Choroid plexus epithelial cell (primary cell): ENCODE data around the gene CER1.

Source experiments
- DNase-seq: peaks from one replicate; pipeline ENCODE4 v3.0.0-alpha.2; 2010; ENCODE audit warnings: low read depth
- H3K4me3 ChIP-seq: 2 replicates; pipeline ENCODE4 v1.5.1; 2011; ENCODE audit warnings: low read depth, mild to moderate bottlenecking, control low read depth, low read length, moderate library complexity
- CTCF ChIP-seq: conservative IDR thresholded peaks from 2 replicates; pipeline ENCODE4 v1.5.1; 2011; ENCODE audit warnings: low read depth, mild to moderate bottlenecking, control low read depth, inconsistent platforms, low read length, moderate library complexity

Gene CER1, protein sequence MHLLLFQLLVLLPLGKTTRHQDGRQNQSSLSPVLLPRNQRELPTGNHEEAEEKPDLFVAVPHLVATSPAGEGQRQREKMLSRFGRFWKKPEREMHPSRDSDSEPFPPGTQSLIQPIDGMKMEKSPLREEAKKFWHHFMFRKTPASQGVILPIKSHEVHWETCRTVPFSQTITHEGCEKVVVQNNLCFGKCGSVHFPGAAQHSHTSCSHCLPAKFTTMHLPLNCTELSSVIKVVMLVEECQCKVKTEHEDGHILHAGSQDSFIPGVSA

DNA sequence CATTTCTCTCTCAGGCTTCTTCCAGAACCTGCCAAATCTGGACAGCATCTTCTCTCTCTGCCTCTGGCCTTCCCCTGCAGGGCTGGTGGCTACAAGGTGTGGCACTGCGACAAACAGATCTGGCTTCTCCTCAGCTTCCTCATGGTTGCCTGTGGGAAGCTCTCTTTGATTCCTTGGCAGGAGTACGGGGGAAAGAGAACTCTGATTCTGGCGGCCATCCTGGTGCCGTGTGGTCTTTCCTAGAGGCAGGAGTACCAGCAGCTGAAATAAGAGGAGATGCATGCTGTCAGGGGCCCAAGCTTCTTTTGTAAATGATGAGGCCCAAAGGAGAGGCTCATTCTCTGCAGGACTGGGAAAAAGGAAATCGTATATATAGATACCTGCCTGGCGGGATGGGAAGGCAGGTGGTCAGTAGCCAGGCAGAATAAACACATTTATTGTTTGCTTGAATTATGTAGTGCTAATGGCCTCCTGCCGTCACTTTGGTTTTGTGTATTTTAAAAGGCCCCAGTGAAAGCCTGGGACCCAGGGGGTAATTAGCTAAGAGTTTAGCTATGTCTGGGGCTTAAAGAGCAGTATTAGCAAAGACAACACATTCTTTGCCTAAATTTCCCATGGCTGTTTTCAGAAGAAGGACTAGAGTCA lies at the start of gene CER1:
Gene CER1 (minus strand): TSS at position 343 of the 645 bp plus-strand sequence. CDS start 61 bp downstream, at position 282.
- DNase-seq = no peak
- no peak within 1 kb of the TSS for H3K4me3 ChIP-seq
- no peak for TF ChIP-seq CTCF

DNA sequence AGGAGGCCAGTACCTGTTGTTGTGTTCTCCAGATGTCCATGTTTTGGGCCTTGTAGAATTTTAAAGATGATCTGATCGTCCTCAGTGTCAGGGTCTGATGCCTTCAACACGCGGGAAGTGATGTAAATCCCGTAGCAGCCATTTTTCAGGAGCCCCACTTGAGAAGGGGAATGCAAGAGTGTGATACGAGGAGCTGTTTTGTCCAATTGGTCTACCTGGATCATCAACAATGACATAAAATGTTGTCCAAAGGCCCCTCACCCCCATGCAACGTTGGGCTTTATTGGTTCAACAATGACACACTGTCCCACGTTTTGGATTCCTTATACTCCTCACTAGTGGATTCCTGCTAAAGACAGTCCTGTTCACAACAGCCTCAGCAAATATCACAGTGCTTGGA lies 48.1 kb upstream of the CER1 start:
- DNase-seq = no peak
- TF ChIP-seq CTCF = no peak
- no peak overlapping the region for H3K4me3 ChIP-seq

- no peak overlapping the region for H3K4me3 ChIP-seq
- TF ChIP-seq CTCF = peak; percentile 38
- peak; percentile 52 for DNase-seq
Observed at GRCh38 chr9:14769230-14769571, 46.7 kb upstream of the CER1 start.

DNA sequence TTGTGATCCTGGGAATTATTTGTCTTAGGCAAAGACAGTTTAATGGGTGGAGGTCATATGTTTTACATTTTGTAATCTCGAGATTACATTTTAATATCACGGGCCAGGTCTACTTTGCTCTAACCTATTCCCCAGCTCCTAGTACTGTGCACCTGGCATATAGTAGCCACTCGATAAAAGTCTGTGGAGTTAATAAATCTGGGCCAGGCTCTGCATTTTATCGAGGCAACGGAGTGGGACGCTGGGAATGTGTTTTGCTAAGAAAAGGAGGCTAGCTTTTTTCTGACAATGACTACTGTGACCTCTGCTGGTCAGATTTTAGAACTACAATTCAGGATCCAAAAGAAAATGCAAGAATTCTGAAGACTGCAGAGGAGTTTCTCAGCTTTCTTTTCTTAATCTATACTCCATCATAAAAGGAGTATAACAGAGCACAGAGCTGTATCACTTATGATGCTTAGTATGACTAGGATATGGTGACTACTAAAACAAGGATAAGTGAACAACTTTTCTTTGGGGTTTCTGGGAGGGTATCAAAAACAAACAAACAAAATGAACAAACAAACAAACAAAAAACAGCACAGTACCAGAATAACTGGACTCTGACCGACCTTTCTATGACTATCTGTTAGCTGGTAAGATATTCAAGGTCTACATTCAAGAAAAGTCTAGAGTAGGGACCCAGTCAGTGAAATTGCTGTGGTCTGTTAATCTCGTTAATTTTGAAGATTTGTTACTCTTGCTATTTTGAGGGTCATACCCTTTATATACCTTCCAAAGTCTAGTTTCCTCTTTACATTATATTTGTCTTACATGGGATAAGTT lies 46.1 kb upstream of the CER1 start:
- TF ChIP-seq CTCF = peak; percentile 67
- DNase-seq = peak; percentile 77
- no peak overlapping the region for H3K4me3 ChIP-seq

DNA sequence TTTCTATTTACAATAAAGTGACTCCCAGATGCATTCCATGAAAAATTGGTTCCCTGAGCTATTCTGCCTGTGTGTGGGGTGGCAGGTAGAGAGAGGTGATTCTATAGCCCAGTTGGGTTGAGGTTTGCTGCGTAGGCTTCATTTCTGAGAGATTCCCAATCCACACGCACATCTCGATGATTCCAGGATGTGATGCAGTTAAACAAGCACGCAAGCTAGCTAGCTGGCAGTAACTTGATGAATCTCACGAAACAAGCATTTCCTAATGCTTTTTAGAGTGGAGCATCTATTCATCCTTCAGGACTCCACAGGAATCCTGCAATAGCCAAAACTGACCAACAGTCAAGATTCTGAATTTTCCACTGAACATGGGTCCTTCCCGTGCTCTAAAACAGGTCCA lies 43.8 kb upstream of the CER1 start:
- no peak for DNase-seq
- H3K4me3 ChIP-seq = no peak overlapping the region

DNA sequence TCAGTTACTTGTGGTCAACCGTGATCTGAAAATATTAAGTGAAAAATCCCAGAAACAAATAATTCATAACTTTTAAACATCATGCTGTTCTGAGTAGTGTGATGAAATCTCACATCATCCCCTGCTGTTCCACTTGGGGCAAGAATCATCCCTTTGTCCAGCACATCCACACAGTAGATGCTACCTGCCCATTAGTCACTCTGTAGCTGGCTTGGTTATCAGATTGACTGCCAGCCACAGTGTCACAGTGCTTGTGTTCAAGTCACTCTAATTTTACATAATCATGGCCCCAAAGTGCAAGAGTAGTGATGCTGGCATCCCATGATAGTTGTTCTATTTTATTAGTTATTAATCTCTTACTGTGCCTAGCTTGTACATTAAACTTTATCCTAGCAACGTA lies 39.1 kb upstream of the CER1 start:
- no peak for DNase-seq
- H3K4me3 ChIP-seq = no peak overlapping the region
- no peak for TF ChIP-seq CTCF

More for the DNA sequence above, 43.8 kb upstream of the CER1 start:
- no peak for TF ChIP-seq CTCF
